ENCODE measurements around the gene EML4.

EML4 gene

GRCh38 chr2:42314892-42315468 lies 145.8 kb downstream of the EML4 start:
- no peaks in the 10 kb centered on the region for H3K4me1 ChIP-seq (ENCODE audit: insufficient read depth, low read length)
- peaks cover 54% of the 10 kb centered on the region for H3K36me3 ChIP-seq (ENCODE audit: insufficient read depth, low read length)
- no peaks in the 10 kb centered on the region for H3K27me3 ChIP-seq (ENCODE audit: insufficient read depth, low read length)
- 100% methylated on average over 3 of the region's 3 CpGs for WGBS
- H3K27ac ChIP-seq (ENCODE audit: low read depth, low read length), result no peak overlapping the region
- no peak overlapping the region for H3K9ac ChIP-seq (ENCODE audit: low read depth, low read length)
- no peaks in the 10 kb centered on the region for H3K9me3 ChIP-seq (ENCODE audit: insufficient read depth, low read depth, low read length)
- no peak overlapping the region for H3K4me3 ChIP-seq (ENCODE audit: low read length)

- Histone ChIP-seq H3K9ac (ENCODE audit: low read depth, low read length) (no peak overlapping the region), H3K4me1 (ENCODE audit: insufficient read depth, low read length) (no peaks in the 10 kb centered on the region), H3K27me3 (ENCODE audit: insufficient read depth, low read length) (no peaks in the 10 kb centered on the region), H3K4me3 (ENCODE audit: low read length) (no peak overlapping the region), H3K9me3 (ENCODE audit: insufficient read depth, low read depth, low read length) (no peaks in the 10 kb centered on the region), H3K36me3 (ENCODE audit: insufficient read depth, low read length) (peaks cover 64% of the 10 kb centered on the region), H3K27ac (ENCODE audit: low read depth, low read length) (no peak overlapping the region)
- WGBS, result 97% methylated on average over 5 of the region's 6 CpGs
Measured at GRCh38 chr2:42315844-42316470, 146.8 kb downstream of the EML4 start.

DNA sequence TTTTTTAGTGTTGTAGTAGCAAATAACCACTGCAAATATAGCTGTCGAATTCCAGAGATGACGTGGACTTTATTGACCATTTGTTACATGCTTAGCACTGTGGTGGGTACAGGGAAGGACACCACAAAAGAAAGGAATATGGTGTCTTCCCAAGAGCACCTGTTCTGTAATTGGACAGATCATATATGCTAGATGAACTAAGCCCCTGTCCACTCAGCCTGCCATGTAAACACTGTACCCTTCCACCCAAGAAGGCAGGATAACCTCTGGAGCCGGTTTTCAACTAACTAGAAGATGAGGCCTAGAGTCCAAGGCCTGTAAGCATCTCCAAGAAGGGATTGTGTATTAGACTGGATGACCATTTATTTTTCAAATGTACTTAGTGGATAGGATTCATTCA lies 147.8 kb downstream of the EML4 start:
- Histone ChIP-seq H3K27me3 (ENCODE audit: insufficient read depth, low read length) (no peaks in the 10 kb centered on the region), H3K4me3 (ENCODE audit: low read length) (no peak overlapping the region)
- 94% methylated on average over 3 of the region's 3 CpGs for WGBS

DNA sequence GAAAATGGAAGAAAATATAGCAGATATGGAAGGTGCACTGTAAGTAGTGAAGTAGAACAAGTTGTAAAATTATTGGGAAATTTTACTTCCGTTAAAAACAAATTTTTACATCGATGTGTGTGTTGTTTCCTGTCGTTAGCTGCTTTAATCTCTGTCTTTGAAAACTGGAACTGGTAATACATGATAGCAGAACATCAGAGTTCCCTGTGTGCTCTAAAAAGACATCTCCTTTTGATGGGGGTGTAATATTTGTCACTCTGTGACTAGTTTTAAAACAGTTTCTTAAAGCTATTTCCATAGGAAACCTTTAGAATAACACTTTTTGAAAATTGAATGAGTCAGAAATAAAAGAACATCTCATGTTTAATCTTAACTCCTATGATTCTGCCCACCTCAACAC lies 148.3 kb downstream of the EML4 start:
- Histone ChIP-seq H3K27me3 (ENCODE audit: insufficient read depth, low read length) (no peaks in the 10 kb centered on the region), H3K27ac (ENCODE audit: low read depth, low read length) (no peak overlapping the region), H3K9ac (ENCODE audit: low read depth, low read length) (no peak overlapping the region), H3K4me1 (ENCODE audit: insufficient read depth, low read length) (no peaks in the 10 kb centered on the region), H3K4me3 (ENCODE audit: low read length) (no peak overlapping the region), H3K36me3 (ENCODE audit: insufficient read depth, low read length) (peaks cover 60% of the 10 kb centered on the region), H3K9me3 (ENCODE audit: insufficient read depth, low read depth, low read length) (no peaks in the 10 kb centered on the region)
- WGBS, result 96% methylated on average over 3 of the region's 3 CpGs

More for the DNA sequence above, 147.8 kb downstream of the EML4 start:
- peaks cover 60% of the 10 kb centered on the region for H3K36me3 ChIP-seq (ENCODE audit: insufficient read depth, low read length)
- H3K9me3 ChIP-seq (ENCODE audit: insufficient read depth, low read depth, low read length), result no peaks in the 10 kb centered on the region
- H3K27ac ChIP-seq (ENCODE audit: low read depth, low read length), result no peak overlapping the region
- H3K4me1 ChIP-seq (ENCODE audit: insufficient read depth, low read length), result no peaks in the 10 kb centered on the region
- no peak overlapping the region for H3K9ac ChIP-seq (ENCODE audit: low read depth, low read length)

DNA sequence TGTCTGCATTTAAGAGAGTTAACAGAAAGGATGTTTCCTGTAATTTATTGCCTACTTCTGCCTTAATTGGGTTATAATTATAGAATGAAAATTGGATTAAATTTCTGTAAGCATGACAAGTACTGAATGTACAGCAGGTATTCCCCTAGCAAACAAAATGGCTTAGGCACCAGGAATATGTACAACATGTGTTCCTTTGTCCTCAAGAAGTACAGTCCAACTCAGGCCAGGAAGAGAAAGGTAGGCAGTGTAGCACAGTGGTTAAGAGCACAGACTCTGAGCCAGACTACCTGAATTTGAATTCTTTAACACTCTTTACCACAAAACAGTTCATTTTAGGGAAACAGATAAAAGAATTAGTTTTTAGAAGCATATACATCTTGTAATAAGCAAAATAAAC lies 148.8 kb downstream of the EML4 start:
- Histone ChIP-seq H3K27ac (ENCODE audit: low read depth, low read length) (no peak overlapping the region), H3K9me3 (ENCODE audit: insufficient read depth, low read depth, low read length) (no peaks in the 10 kb centered on the region), H3K36me3 (ENCODE audit: insufficient read depth, low read length) (peaks cover 61% of the 10 kb centered on the region), H3K27me3 (ENCODE audit: insufficient read depth, low read length) (no peaks in the 10 kb centered on the region), H3K9ac (ENCODE audit: low read depth, low read length) (no peak overlapping the region), H3K4me3 (ENCODE audit: low read length) (no peak overlapping the region), H3K4me1 (ENCODE audit: insufficient read depth, low read length) (no peaks in the 10 kb centered on the region)

DNA sequence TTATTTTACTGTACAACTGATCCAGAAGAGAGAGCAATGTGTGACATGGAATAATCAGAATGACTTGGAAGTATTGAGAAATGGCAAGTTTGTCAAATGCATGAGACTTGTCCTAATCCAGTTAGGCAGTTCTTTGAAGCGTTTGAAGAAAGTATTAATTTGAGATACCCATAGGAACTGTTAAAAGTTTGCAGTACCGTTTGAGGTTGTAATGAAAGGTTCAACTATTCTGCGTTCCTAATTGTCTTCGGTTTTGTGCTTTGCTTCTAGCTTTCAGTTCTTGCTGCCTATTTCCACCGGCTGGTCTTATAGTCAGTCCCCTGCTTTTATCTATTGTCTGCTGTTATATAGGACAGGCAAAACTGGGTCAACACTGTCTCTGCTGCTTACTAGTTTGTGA lies 150.1 kb downstream of the EML4 start:
- Histone ChIP-seq H3K4me1 (ENCODE audit: insufficient read depth, low read length) (no peaks in the 10 kb centered on the region), H3K9ac (ENCODE audit: low read depth, low read length) (no peak overlapping the region), H3K9me3 (ENCODE audit: insufficient read depth, low read depth, low read length) (no peaks in the 10 kb centered on the region), H3K36me3 (ENCODE audit: insufficient read depth, low read length) (peaks cover 64% of the 10 kb centered on the region), H3K27me3 (ENCODE audit: insufficient read depth, low read length) (no peaks in the 10 kb centered on the region), H3K4me3 (ENCODE audit: low read length) (no peak overlapping the region), H3K27ac (ENCODE audit: low read depth, low read length) (no peak overlapping the region)
- WGBS, result 95% methylated on average over 5 of the region's 5 CpGs

DNA sequence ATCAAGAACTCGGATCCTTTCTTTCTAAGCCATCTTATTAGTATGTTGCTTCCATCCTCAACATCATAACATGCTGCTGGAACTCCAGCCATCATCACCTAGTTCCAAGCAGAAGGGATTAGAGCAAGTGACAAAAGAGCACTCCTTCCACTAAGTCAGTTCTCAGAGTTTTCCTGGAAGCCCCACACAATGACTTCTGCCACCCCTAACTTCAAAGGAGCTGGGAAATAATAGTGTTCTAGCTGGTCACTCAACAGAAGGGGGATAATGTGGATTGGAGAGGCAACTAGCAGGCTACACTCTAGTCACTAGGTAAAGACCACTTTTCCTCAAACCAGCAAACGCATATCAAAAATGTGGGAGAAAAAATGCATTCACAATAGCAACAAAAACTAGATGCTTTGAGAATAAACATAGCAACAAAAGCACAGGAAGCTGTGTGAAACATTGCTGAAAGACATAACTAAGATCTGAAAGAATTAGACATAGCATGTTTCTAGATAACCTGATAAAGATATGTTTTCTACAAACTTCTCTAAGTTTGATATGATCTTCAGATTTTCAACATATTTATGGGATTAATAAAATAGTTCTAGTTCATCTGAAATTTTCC lies 152.4 kb downstream of the EML4 start:
- Histone ChIP-seq H3K27me3 (ENCODE audit: insufficient read depth, low read length) (no peaks in the 10 kb centered on the region), H3K9me3 (ENCODE audit: insufficient read depth, low read depth, low read length) (no peaks in the 10 kb centered on the region), H3K4me3 (ENCODE audit: low read length) (no peak overlapping the region), H3K4me1 (ENCODE audit: insufficient read depth, low read length) (no peaks in the 10 kb centered on the region), H3K27ac (ENCODE audit: low read depth, low read length) (no peak overlapping the region), H3K9ac (ENCODE audit: low read depth, low read length) (no peak overlapping the region), H3K36me3 (ENCODE audit: insufficient read depth, low read length) (peaks cover 69% of the 10 kb centered on the region)
- 58% methylated on average over 2 of the region's 2 CpGs for WGBS

DNA sequence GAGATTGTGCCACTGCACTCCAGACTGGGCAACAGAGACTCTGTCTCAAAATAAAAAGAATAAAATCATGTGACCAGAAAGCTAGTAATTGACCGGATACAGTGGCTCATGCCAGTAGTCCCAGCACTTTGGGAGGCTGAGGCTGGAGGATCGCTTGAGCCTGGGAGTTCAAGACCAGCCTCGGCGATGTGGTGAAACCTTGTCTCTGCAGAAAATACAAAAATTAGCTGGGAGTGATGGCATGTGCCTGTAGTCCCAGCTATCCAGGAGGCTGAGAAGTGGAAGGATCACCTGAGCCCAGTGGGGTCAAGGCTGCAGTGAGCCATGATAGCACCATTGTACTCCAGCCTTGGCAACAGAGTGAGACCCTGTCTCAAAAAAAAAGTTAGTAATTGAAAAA lies 155.1 kb downstream of the EML4 start:
- 97% methylated on average over 4 of the region's 4 CpGs for WGBS
- Histone ChIP-seq H3K9me3 (ENCODE audit: insufficient read depth, low read depth, low read length) (no peaks in the 10 kb centered on the region), H3K27me3 (ENCODE audit: insufficient read depth, low read length) (no peaks in the 10 kb centered on the region), H3K9ac (ENCODE audit: low read depth, low read length) (no peak overlapping the region), H3K27ac (ENCODE audit: low read depth, low read length) (no peak overlapping the region), H3K4me3 (ENCODE audit: low read length) (no peak overlapping the region), H3K4me1 (ENCODE audit: insufficient read depth, low read length) (no peaks in the 10 kb centered on the region), H3K36me3 (ENCODE audit: insufficient read depth, low read length) (peaks cover 67% of the 10 kb centered on the region)

DNA sequence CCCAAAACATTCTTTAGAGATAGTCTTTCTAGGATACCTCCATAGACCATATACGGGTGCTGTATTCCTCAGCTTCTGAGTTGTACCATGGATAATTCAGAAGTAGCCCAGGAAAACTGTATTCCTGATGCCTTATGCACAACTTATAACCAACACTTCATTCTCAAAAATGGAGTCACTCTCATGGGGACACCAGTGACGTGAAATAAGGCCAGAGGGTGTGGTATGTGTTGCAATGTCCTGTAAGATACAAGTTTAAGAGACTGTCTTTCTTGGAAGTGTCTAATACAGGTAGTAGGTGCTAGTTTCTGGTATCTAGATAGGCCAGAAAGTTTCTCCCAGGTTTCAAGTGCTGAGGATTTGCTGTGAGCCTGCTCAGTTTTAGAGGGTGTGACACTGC lies 155.8 kb downstream of the EML4 start:
- Histone ChIP-seq H3K4me3 (ENCODE audit: low read length) (no peak overlapping the region), H3K9me3 (ENCODE audit: insufficient read depth, low read depth, low read length) (no peaks in the 10 kb centered on the region), H3K9ac (ENCODE audit: low read depth, low read length) (no peak overlapping the region), H3K4me1 (ENCODE audit: insufficient read depth, low read length) (no peaks in the 10 kb centered on the region), H3K27me3 (ENCODE audit: insufficient read depth, low read length) (no peaks in the 10 kb centered on the region), H3K36me3 (ENCODE audit: insufficient read depth, low read length) (peaks cover 67% of the 10 kb centered on the region), H3K27ac (ENCODE audit: low read depth, low read length) (no peak overlapping the region)
- WGBS, result 91% methylated on average over 2 of the region's 2 CpGs

DNA sequence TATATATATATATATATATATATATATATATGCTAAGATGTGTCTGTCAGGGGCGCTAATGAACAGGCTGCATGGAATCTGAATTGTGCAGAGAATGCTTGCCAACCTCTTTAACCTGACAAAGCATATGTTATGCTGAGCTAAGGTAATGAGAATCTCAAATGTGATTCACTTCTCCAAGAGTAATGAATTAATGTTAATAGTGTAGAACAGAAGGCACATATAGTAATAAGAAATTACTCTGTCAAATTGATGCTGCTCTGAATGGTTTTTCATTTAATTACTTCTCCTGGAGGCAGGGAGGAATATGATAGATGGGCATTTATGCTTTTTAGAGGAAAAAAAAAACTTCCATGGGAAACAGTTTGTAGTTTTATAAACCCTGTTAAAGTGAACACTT lies 156.5 kb downstream of the EML4 start:
- H3K9me3 ChIP-seq (ENCODE audit: insufficient read depth, low read depth, low read length), result no peaks in the 10 kb centered on the region
- H3K36me3 ChIP-seq (ENCODE audit: insufficient read depth, low read length), result peaks cover 67% of the 10 kb centered on the region
- H3K4me1 ChIP-seq (ENCODE audit: insufficient read depth, low read length), result no peaks in the 10 kb centered on the region
- no peak overlapping the region for H3K4me3 ChIP-seq (ENCODE audit: low read length)
- H3K27me3 ChIP-seq (ENCODE audit: insufficient read depth, low read length), result no peaks in the 10 kb centered on the region
- WGBS, result 100% methylated on average over 1 of the region's 1 CpG
- H3K27ac ChIP-seq (ENCODE audit: low read depth, low read length), result no peak overlapping the region
- no peak overlapping the region for H3K9ac ChIP-seq (ENCODE audit: low read depth, low read length)

GRCh38 chr2:42327125-42327524 lies 158.0 kb downstream of the EML4 start:
- Histone ChIP-seq H3K4me1 (ENCODE audit: insufficient read depth, low read length) (no peaks in the 10 kb centered on the region), H3K27me3 (ENCODE audit: insufficient read depth, low read length) (no peaks in the 10 kb centered on the region), H3K4me3 (ENCODE audit: low read length) (no peak overlapping the region), H3K9me3 (ENCODE audit: insufficient read depth, low read depth, low read length) (no peaks in the 10 kb centered on the region), H3K27ac (ENCODE audit: low read depth, low read length) (no peak overlapping the region), H3K9ac (ENCODE audit: low read depth, low read length) (no peak overlapping the region), H3K36me3 (ENCODE audit: insufficient read depth, low read length) (peaks cover 78% of the 10 kb centered on the region)
- 92% methylated on average over 4 of the region's 4 CpGs for WGBS

Measured in HUES64 (cell line).